Measurements from ENCODE around the gene AGBL1.

AGBL1 gene

DNA sequence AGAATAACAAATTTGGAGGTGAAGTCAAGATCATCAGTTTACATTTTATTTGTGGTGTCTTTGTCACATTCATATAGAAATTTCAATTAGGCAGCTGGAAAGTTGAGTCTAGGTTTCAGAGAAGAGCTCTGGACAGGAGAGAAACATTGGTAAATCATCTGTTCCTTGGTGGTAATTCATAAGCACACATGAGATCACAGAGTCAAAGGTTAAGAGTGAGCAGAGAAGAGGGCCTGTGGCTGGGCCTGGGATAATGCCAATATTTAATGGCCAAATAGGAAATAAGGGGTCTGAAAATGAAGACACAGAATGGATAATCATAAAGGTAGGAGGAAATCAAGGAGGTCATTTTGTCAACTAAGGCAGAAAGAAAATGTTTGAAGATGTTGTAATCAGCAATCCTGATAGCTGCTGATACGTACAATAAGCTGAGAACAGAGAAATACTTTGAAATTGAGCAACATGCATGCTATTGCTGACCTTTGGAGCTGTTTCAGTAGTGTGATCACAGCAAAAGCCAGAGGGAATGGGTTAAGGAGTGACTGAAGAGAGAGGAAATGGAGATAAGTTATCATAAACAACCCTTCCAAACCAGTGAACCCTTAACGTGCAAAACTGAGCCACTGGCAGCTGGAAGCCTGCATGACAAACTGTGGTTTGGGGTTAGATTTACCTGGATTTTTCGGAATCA lies 692.8 kb downstream of the AGBL1 start:
- no peaks in the 10 kb centered on the region for H3K27me3 ChIP-seq (ENCODE audit: control insufficient read depth in 3 of 3, insufficient read depth in 3 of 3, low read depth in 1 of 3, low read length in 3 of 3)
- no peaks in the 10 kb centered on the region for H3K79me1 ChIP-seq (ENCODE audit: low read depth, low read length)
- H2BK120ac ChIP-seq (ENCODE audit: low read depth, low read length): no peak overlapping the region
- no peak overlapping the region for H3K27ac ChIP-seq (replicated peaks; ENCODE audit: low read length)
- H3K36me3 ChIP-seq (replicated peaks in 1 of 2; ENCODE audit: control insufficient read depth in 2 of 2, insufficient read depth in 2 of 2, low read length in 2 of 2): no peaks in the 10 kb centered on the region
- no peak overlapping the region for H2BK5ac ChIP-seq (ENCODE audit: low read length)
- no CpG with 5 or more reads among the region's 3 CpGs for WGBS, 2 donors (ENCODE audit: extremely low coverage in 2 of 2, insufficient read length in 2 of 2, insufficient replicate concordance in 1 of 2)
- peaks cover 0 to 4% of the 10 kb centered on the region in 2 donors for H3K4me1 ChIP-seq (ENCODE audit: control insufficient read depth in 2 of 2, insufficient read depth in 1 of 2, low read depth in 1 of 2, low read length in 2 of 2)
- H2AK5ac ChIP-seq (ENCODE audit: low read depth, low read length): no peak overlapping the region
- H4K8ac ChIP-seq (ENCODE audit: low read depth, low read length): no peak overlapping the region
- no peak overlapping the region for H3K23ac ChIP-seq (ENCODE audit: low read depth, low read length, poor library complexity)
- H3K4me2 ChIP-seq (ENCODE audit: insufficient read depth, low read length, poor library complexity, severe bottlenecking): no peak overlapping the region
- no peak overlapping the region for H3K9ac ChIP-seq (ENCODE audit: low read depth, low read length, poor library complexity)
- no peak for DNase-seq (ENCODE audit: low spot score)
- no peak overlapping the region for H2BK15ac ChIP-seq (ENCODE audit: low read length)
- H4K91ac ChIP-seq (ENCODE audit: low read depth, low read length, poor library complexity): no peak overlapping the region
- no peak overlapping the region for H3K4me3 ChIP-seq (ENCODE audit: low read length in 2 of 2)
- H2AFZ ChIP-seq (ENCODE audit: low read length): no peak overlapping the region
- H3K4ac ChIP-seq (ENCODE audit: low read length): no peak overlapping the region
- no peak overlapping the region for H3K14ac ChIP-seq (ENCODE audit: low read length)
- H3K18ac ChIP-seq (ENCODE audit: low read length): no peak overlapping the region
- no peaks in the 10 kb centered on the region for H3K9me3 ChIP-seq (replicated peaks in 1 of 2; ENCODE audit: control insufficient read depth in 2 of 2, insufficient read depth in 1 of 2, low read depth in 1 of 2, low read length in 2 of 2)
- no peak overlapping the region for H2BK12ac ChIP-seq (ENCODE audit: low read length)

GRCh38 chr15:86773736-86774135 lies 694.1 kb downstream of the AGBL1 start:
- Histone ChIP-seq H4K8ac (ENCODE audit: low read depth, low read length) (no peak overlapping the region), H3K9ac (ENCODE audit: low read depth, low read length, poor library complexity) (no peak overlapping the region), H3K9me3 (replicated peaks in 1 of 2; ENCODE audit: control insufficient read depth in 2 of 2, insufficient read depth in 1 of 2, low read depth in 1 of 2, low read length in 2 of 2) (no peaks in the 10 kb centered on the region), H2BK12ac (ENCODE audit: low read length) (no peak overlapping the region), H3K27me3 (ENCODE audit: control insufficient read depth in 3 of 3, insufficient read depth in 3 of 3, low read depth in 1 of 3, low read length in 3 of 3) (no peaks in the 10 kb centered on the region), H2AK5ac (ENCODE audit: low read depth, low read length) (no peak overlapping the region), H2BK5ac (ENCODE audit: low read length) (no peak overlapping the region), H3K79me1 (ENCODE audit: low read depth, low read length) (no peaks in the 10 kb centered on the region), H3K4me2 (ENCODE audit: insufficient read depth, low read length, poor library complexity, severe bottlenecking) (no peak overlapping the region), H3K36me3 (replicated peaks in 1 of 2; ENCODE audit: control insufficient read depth in 2 of 2, insufficient read depth in 2 of 2, low read length in 2 of 2) (no peaks in the 10 kb centered on the region), H2AFZ (ENCODE audit: low read length) (no peak overlapping the region), H3K4me3 (ENCODE audit: low read length in 2 of 2) (no peak overlapping the region), H3K18ac (ENCODE audit: low read length) (no peak overlapping the region), H2BK120ac (ENCODE audit: low read depth, low read length) (no peak overlapping the region), H3K27ac (replicated peaks; ENCODE audit: low read length) (no peak overlapping the region), H3K14ac (ENCODE audit: low read length) (no peak overlapping the region), H3K4ac (ENCODE audit: low read length) (no peak overlapping the region), H3K4me1 (ENCODE audit: control insufficient read depth in 2 of 2, insufficient read depth in 1 of 2, low read depth in 1 of 2, low read length in 2 of 2) (peaks cover 0 to 3% of the 10 kb centered on the region in 2 donors), H3K23ac (ENCODE audit: low read depth, low read length, poor library complexity) (no peak overlapping the region), H2BK15ac (ENCODE audit: low read length) (no peak overlapping the region), H4K91ac (ENCODE audit: low read depth, low read length, poor library complexity) (no peak overlapping the region)
- DNase-seq (ENCODE audit: low spot score): no peak
- WGBS, 2 donors (ENCODE audit: extremely low coverage in 2 of 2, insufficient read length in 2 of 2, insufficient replicate concordance in 1 of 2): no CpG with 5 or more reads among the region's 1 CpG

GRCh38 chr15:86776145-86776544 lies 696.5 kb downstream of the AGBL1 start:
- H3K4ac ChIP-seq (ENCODE audit: low read length): no peak overlapping the region
- no peak overlapping the region for H3K14ac ChIP-seq (ENCODE audit: low read length)
- no peaks in the 10 kb centered on the region for H3K36me3 ChIP-seq (replicated peaks in 1 of 2; ENCODE audit: control insufficient read depth in 2 of 2, insufficient read depth in 2 of 2, low read length in 2 of 2)
- H3K9me3 ChIP-seq (replicated peaks in 1 of 2; ENCODE audit: control insufficient read depth in 2 of 2, insufficient read depth in 1 of 2, low read depth in 1 of 2, low read length in 2 of 2): no peaks in the 10 kb centered on the region
- H3K4me2 ChIP-seq (ENCODE audit: insufficient read depth, low read length, poor library complexity, severe bottlenecking): no peak overlapping the region
- H3K18ac ChIP-seq (ENCODE audit: low read length): no peak overlapping the region
- H2BK5ac ChIP-seq (ENCODE audit: low read length): no peak overlapping the region
- peaks cover 0 to 3% of the 10 kb centered on the region in 2 donors for H3K4me1 ChIP-seq (ENCODE audit: control insufficient read depth in 2 of 2, insufficient read depth in 1 of 2, low read depth in 1 of 2, low read length in 2 of 2)
- no peak overlapping the region for H3K27ac ChIP-seq (replicated peaks; ENCODE audit: low read length)
- H4K91ac ChIP-seq (ENCODE audit: low read depth, low read length, poor library complexity): no peak overlapping the region
- no peak overlapping the region for H3K9ac ChIP-seq (ENCODE audit: low read depth, low read length, poor library complexity)
- no CpG with 5 or more reads among the region's 2 CpGs for WGBS, 2 donors (ENCODE audit: extremely low coverage in 2 of 2, insufficient read length in 2 of 2, insufficient replicate concordance in 1 of 2)
- no peak overlapping the region for H3K23ac ChIP-seq (ENCODE audit: low read depth, low read length, poor library complexity)
- no peak overlapping the region for H4K8ac ChIP-seq (ENCODE audit: low read depth, low read length)
- no peak overlapping the region for H2BK12ac ChIP-seq (ENCODE audit: low read length)
- no peaks in the 10 kb centered on the region for H3K27me3 ChIP-seq (ENCODE audit: control insufficient read depth in 3 of 3, insufficient read depth in 3 of 3, low read depth in 1 of 3, low read length in 3 of 3)
- no peak overlapping the region for H2BK120ac ChIP-seq (ENCODE audit: low read depth, low read length)
- H3K79me1 ChIP-seq (ENCODE audit: low read depth, low read length): no peaks in the 10 kb centered on the region
- no peak for DNase-seq (ENCODE audit: low spot score)
- no peak overlapping the region for H2AK5ac ChIP-seq (ENCODE audit: low read depth, low read length)
- H2BK15ac ChIP-seq (ENCODE audit: low read length): no peak overlapping the region
- H2AFZ ChIP-seq (ENCODE audit: low read length): no peak overlapping the region
- no peak overlapping the region for H3K4me3 ChIP-seq (ENCODE audit: low read length in 2 of 2)

DNA sequence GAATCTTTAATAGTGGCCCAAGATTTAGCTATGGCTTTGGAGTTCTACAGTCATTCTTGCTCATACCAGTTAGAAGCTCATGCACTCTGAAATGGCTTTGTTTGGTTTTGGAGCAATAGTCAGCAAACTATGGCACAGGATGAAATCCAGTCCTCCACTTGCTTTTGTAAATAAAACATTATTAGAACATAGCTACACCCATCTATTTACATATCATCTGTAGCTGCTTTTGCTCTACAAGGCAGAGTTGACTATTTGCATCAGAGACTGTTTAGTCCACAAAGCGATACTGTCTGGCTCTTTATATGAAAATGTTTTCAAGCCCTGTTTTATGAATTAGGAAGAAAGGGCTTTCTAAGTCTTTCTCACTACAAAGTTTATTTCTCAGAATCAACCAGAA lies 716.9 kb downstream of the AGBL1 start:
- no peak overlapping the region for H3K27ac ChIP-seq (replicated peaks; ENCODE audit: low read length)
- no peak overlapping the region for H3K14ac ChIP-seq (ENCODE audit: low read length)
- H4K8ac ChIP-seq (ENCODE audit: low read depth, low read length): no peak overlapping the region
- no peak overlapping the region for H3K4me2 ChIP-seq (ENCODE audit: insufficient read depth, low read length, poor library complexity, severe bottlenecking)
- no peak overlapping the region for H2AFZ ChIP-seq (ENCODE audit: low read length)
- H3K9ac ChIP-seq (ENCODE audit: low read depth, low read length, poor library complexity): no peak overlapping the region
- H3K23ac ChIP-seq (ENCODE audit: low read depth, low read length, poor library complexity): no peak overlapping the region
- no CpG with 5 or more reads among the region's 1 CpG for WGBS, 2 donors (ENCODE audit: extremely low coverage in 2 of 2, insufficient read length in 2 of 2, insufficient replicate concordance in 1 of 2)
- H3K4ac ChIP-seq (ENCODE audit: low read length): no peak overlapping the region
- no peak overlapping the region for H2AK5ac ChIP-seq (ENCODE audit: low read depth, low read length)
- no peak overlapping the region for H4K91ac ChIP-seq (ENCODE audit: low read depth, low read length, poor library complexity)
- no peak overlapping the region for H3K18ac ChIP-seq (ENCODE audit: low read length)
- no peak overlapping the region for H2BK12ac ChIP-seq (ENCODE audit: low read length)
- H3K4me3 ChIP-seq (ENCODE audit: low read length in 2 of 2): no peak overlapping the region
- no peaks in the 10 kb centered on the region for H3K9me3 ChIP-seq (replicated peaks in 1 of 2; ENCODE audit: control insufficient read depth in 2 of 2, insufficient read depth in 1 of 2, low read depth in 1 of 2, low read length in 2 of 2)
- H2BK15ac ChIP-seq (ENCODE audit: low read length): no peak overlapping the region
- no peaks in the 10 kb centered on the region for H3K4me1 ChIP-seq (ENCODE audit: control insufficient read depth in 2 of 2, insufficient read depth in 1 of 2, low read depth in 1 of 2, low read length in 2 of 2)
- H2BK120ac ChIP-seq (ENCODE audit: low read depth, low read length): no peak overlapping the region
- H2BK5ac ChIP-seq (ENCODE audit: low read length): no peak overlapping the region
- no peaks in the 10 kb centered on the region for H3K36me3 ChIP-seq (replicated peaks in 1 of 2; ENCODE audit: control insufficient read depth in 2 of 2, insufficient read depth in 2 of 2, low read length in 2 of 2)
- DNase-seq (ENCODE audit: low spot score): no peak
- no peaks in the 10 kb centered on the region for H3K27me3 ChIP-seq (ENCODE audit: control insufficient read depth in 3 of 3, insufficient read depth in 3 of 3, low read depth in 1 of 3, low read length in 3 of 3)
- H3K79me1 ChIP-seq (ENCODE audit: low read depth, low read length): no peaks in the 10 kb centered on the region
